Skin epidermis (tissue), 12 donors: ENCODE data around the gene ARID2.

Experiments
- H3K27ac ChIP-seq, 21 experiments: fragments of 200-600 bp; sonication (generic) in 11 of 21; one replicate each; pipeline ENCODE4 v1.5.0; 2020; ENCODE audit warnings: mild to moderate bottlenecking in 3 of 21, inconsistent platforms in 2 of 21, moderate library complexity in 2 of 21
- H3K4me3 ChIP-seq, 7 experiments: fragments of 200-600 bp; sonication (generic) in 2 of 7; one replicate each; pipeline ENCODE4 v1.5.0; 2020; ENCODE audit warnings: inconsistent platforms in 2 of 7, mild to moderate bottlenecking in 2 of 7, moderate library complexity in 1 of 7

Gene ARID2

DNA sequence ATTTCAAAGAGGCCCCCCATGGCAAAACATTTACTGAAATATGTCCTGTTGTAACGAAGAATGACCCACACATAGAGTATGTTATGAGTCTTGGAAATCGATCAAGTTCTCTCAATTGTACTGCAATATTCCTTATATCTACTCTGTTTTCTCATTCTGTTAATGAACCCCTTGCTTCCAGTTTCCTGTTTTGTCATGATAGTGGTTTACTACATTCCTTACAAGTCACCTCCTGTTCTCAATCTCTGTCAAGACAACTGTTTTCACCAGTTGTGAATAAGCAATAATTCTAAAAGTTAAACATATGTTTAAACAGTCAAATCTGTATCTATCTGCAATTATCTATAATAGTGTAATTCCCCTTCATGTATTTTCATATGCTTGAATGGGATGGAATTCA, 16.4 kb upstream of the ARID2 start:
- Histone ChIP-seq H3K27ac (no peak overlapping the region), H3K4me3 (no peak overlapping the region)

- Histone ChIP-seq H3K4me3 (no peak overlapping the region), H3K27ac (no peak overlapping the region)
Observed at GRCh38 chr12:45718306-45718705, 11.2 kb upstream of the ARID2 start.

DNA sequence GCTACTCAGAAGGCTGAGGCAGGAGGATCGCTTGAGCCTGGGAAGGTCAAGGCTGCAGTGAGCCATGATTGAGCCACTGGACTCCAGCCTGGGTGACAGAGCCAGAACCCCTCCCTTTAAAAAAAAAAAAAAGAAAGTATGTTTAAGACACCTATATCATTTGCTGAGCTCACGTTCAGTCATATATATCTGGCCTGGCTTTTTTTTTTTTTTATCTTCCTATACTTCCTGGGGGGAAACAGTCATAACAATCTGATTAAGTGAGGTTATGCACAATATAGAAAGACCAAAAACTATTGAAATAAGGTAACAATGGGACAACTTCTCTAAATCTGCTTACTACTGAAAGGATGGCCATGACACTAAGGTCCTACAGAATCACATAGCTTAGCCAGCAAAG, 9.4 kb upstream of the ARID2 start:
- H3K4me3 ChIP-seq: no peak overlapping the region
- H3K27ac ChIP-seq: no peak overlapping the region

- H3K4me3 ChIP-seq: no peak overlapping the region
- H3K27ac ChIP-seq: no peak overlapping the region
Observed at GRCh38 chr12:45721369-45721768, 8.1 kb upstream of the ARID2 start.

DNA sequence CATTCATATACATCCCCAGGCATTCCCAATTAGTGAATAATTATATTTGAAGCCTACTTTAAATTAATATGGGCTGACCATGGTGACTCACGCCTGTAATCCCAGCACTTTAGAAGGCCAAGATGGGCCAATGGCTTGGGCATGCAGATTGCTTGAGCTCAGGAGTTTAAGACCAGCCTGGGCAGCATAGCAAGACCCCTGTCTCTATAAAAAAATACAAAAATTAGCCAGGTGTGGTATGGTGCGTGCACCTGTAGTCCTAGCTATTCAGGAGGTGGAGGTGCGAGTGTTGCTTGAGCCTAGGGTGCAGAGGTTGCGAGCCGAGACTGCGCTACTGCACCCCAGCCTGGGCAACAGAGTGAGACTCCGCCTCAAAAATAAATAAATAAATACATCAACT, 7.6 kb upstream of the ARID2 start:
- Histone ChIP-seq H3K27ac (no peak overlapping the region), H3K4me3 (no peak overlapping the region)

GRCh38 chr12:45725631-45726602, 3.6 kb upstream of the ARID2 start:
- peak overlapping the region; percentile 58 to 99 (median 88) for H3K4me3 ChIP-seq
- peak overlapping the region in 19 of 21 experiments; percentile 96 to 100 (median 99) for H3K27ac ChIP-seq

GRCh38 chr12:45726603-45727300, 2.8 kb upstream of the ARID2 start:
- Histone ChIP-seq H3K27ac (peak overlapping the region; percentile 83 to 100 (median 99)), H3K4me3 (peak overlapping the region; percentile 58 to 99 (median 88))

DNA sequence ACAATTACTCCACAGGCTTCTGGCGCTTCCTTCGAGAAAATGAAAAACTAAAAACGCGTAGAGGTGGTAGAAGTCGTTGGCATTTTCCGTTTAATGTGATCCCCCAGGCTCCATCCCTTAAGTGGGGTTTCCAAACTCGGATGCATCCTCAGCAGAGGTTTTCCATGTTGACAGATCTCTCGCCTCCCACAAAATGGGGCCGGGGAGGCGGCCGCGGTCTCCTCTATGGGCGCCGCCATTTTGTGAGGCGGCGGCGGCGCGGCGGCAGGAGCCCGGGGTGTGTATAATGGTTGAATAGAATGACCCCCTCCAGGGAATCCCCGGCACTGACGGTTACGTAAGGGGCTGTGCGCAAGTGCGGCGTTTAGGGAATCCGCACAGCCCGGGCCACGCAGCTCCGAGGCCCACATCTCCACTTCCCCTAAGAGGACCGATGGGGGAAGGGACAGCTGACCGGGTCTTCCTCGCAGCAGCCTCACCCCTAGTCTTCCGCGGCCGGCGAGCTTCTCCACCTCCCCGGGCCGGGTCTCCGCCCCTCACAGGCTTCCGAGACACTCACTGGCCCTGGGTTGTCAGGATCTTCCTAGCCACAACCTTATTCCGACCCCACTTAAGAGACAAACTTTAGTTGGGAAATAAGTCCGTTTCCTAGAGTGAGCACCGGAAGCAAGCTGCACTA, 2.1 kb upstream of the ARID2 start:
- Histone ChIP-seq H3K27ac (peak overlapping the region; percentile 83 to 100 (median 99)), H3K4me3 (peak overlapping the region; percentile 58 to 99 (median 88))

DNA sequence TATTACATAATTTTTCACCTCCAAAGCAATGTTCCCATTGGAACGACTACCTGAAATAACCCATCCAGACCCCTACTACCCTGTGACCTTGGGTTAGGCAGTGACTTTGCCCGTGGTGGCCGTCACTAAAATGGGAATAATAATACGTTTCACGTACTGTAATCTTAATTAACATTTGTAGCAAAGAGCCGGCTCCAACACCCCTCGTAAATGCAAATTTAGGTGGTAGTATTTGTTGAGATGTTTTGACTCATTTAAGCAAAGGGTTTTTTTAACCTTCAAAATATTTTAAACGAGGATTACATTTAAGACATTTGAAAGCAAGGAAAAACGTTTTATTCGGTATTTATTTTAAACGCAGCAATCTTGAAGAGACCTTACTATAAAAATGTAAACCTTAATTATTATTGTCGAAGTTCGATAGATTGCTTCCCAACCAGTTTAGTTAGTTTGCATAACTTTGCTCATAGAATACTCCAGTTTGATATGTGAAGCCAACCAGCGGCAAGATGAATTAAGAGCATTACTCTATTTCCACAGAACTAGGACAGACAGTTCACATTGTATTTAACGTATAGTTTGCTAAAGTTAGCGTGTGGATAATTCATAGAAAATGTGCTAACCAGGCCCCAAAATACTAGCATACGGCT, 1.4 kb upstream of the ARID2 start:
- peak overlapping the region; percentile 58 to 99 (median 88) for H3K4me3 ChIP-seq
- H3K27ac ChIP-seq: peak overlapping the region; percentile 23 to 100 (median 99)

GRCh38 chr12:45728630-45729232, 775 bp upstream of the ARID2 start:
- peak overlapping the region; percentile 96 to 100 (median 99) for H3K27ac ChIP-seq
- peak overlapping the region; percentile 58 to 99 (median 88) for H3K4me3 ChIP-seq

DNA sequence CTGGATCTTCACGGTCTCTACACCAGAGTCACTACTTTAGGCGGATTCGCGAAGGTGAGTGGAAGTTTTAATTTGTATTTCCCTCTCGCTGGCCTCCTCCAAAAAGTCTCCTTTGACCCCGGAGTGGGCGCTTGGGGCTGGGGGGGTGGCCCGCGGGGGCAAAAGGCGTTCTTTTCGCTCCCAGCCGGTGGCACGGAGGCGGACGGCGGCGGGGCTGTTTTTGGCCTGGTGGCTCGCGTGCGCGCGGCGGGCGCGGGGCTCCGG, 510 bp downstream of the ARID2 start:
- H3K4me3 ChIP-seq: peak overlapping the region; percentile 58 to 99 (median 88)
- peak overlapping the region; percentile 96 to 100 (median 99) for H3K27ac ChIP-seq

DNA sequence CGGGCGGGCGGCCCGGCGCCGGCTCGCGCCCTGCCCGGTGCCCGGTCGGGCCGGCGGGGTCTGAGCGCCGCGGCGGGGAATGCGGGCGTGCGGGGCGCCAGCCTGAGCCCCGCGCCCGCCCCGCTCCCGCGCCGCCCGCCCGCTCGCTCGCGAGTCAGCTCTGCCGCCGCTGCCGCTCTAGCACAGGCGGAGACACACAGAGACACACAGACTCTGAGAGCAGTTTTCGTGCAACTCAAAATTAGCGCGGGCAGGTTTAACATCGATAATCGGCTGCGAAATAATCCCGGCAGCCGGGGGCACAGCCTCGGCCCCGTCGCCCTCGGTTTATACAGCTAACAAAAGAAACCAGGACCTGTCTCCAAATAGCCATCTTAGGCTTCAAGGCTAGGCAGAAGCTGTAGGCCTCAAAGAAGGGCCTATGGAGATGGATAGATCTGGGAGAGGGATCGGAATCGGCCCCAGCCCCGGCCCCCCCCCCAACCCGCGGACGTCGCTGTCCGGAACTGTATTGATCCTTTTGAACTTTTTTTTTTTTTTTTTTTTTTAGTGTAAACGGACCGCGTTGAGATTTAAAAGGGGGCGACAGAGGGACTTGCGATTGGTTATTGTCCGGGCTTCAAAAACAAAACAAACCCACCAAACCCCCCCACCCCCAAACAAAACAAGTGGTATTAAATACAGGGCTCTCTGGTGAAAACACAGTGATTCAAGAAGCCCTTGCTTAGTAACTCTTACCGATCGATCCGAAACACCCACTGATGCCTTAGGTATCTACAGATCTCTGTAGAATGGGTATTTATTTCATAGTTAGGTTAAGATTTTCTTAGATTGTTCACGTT, 1.1 kb downstream of the ARID2 start:
- Histone ChIP-seq H3K4me3 (peak overlapping the region; percentile 58 to 99 (median 88)), H3K27ac (peak overlapping the region; percentile 82 to 100 (median 99))

GRCh38 chr12:45731190-45731775, 1.8 kb downstream of the ARID2 start:
- H3K4me3 ChIP-seq: peak overlapping the region; percentile 58 to 99 (median 88)
- peak overlapping the region; percentile 77 to 100 (median 99) for H3K27ac ChIP-seq

- peak overlapping the region in 18 of 21 experiments; percentile 27 to 100 (median 98) for H3K27ac ChIP-seq
- peak overlapping the region in 3 of 7 experiments; percentile 75 to 96 (median 86) for H3K4me3 ChIP-seq
Observed at GRCh38 chr12:45732250-45732649, 2.7 kb downstream of the ARID2 start.

GRCh38 chr12:45732936-45733335, 3.4 kb downstream of the ARID2 start:
- H3K27ac ChIP-seq: peak overlapping the region in 12 of 21 experiments; percentile 30 to 100 (median 98)
- H3K4me3 ChIP-seq: no peak overlapping the region

DNA sequence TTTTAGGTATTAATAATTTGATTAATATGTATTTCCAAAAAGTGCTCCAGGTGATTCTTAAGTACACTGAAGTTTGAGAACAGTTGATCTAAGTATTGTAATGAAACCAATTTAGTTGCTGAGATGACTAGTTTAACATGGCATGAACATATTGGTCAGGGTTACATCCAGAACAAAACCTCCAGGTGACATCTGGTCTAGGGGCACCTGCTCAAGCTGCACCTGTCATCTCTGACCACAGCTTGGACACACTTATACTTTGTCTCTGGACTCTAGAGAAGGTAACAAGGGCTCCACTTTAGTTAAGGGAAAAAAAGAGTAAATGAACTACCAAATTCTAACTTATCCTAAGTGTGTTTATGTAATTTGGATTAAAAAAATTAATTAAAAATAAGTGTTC, 8.1 kb downstream of the ARID2 start:
- Histone ChIP-seq H3K27ac (no peak overlapping the region), H3K4me3 (no peak overlapping the region)

DNA sequence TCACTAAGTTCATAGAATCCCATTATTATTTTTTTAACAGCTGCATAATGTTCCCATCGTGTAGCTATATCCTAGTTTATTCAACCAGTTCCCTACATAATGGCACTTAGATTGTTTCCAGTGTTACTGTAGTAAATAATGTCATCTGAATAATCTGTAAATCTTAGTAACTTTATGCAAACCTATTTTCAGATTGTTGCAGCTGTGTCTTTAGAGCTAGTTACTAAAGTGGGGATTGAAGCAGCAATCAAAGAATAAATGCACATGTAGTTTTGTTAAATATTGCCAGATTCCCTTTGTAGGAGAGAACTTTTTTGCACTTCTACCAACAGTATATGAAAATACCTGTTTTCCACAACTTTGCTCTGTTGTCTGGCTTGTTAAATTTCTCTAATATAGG, 13.1 kb downstream of the ARID2 start:
- no peak overlapping the region for H3K27ac ChIP-seq

GRCh38 chr12:45743247-45743646, 13.7 kb downstream of the ARID2 start:
- H3K27ac ChIP-seq: no peak overlapping the region

More for the DNA sequence above, 13.1 kb downstream of the ARID2 start:
- no peak overlapping the region for H3K4me3 ChIP-seq

More at GRCh38 chr12:45743247-45743646, 13.7 kb downstream of the ARID2 start:
- H3K4me3 ChIP-seq: no peak overlapping the region
